ENCODE measurements around the gene RENBP.

RENBP gene

GRCh38 chrX:153931748-153932147 lies 12.7 kb downstream of the RENBP start:
- no peak for DNase-seq

DNA sequence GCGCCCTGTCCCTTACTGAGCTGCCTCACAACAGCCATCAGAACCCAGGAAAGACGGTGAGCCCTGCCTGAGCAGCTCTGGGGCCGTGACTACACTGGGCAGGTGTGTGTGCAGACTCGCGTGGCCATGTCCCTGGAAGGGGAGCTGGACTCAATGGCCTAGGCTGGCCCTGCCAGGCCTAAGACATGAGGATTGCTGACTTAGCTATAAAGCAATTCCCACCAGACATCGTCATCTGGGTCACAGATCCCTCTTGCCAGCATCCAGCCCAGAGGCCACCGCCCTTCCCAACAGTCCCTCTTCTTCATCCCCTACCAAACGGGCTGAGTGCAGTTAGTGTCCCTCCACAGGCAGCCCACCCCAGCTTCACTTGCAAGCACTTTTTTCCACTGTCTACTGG lies 13.3 kb downstream of the RENBP start:
- no peak for DNase-seq

DNA sequence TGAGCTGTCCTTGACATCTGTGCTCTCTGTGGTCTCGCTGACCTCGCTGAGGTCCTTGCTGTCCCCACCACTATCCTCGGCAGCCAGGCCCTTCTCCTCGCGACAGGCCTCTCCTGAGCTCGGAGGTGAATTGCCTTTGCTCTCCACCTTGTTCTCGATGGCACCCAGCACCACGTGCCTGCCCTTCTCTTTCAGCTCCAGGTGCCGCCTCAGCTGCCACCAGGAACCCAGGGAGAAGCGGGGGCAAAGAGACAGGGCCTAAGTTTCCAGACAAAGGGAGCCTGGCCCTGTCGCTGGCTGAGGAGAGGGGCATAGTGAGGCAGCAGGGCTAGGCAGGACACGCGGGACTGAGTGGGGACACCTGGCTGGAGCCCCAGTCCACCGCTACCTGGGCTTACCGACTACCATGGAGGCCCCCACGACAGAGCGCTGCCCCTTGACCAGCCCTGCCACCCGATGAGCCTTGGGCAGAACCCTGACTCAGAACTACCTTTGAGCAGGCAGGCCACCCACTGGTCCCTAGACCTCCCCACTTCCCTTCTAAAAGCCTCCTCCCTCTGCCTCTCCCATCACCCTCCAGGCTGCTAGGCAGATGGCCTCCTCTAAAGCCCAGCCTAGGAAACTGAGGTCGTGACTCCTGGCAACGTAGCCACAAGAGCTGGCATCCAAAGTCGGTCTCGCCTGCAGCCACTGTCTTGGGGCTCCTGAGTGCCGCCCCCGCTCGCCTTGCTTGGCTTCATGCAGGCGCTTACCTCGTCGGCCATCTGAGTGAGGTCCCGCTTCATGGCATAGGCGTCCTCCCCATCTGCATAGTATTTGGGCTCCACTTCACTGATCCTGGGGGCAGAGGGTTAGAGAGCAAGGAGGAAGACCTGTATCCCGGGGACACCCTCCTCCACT lies 14.2 kb downstream of the RENBP start:
- DNase-seq = no peak

DNA sequence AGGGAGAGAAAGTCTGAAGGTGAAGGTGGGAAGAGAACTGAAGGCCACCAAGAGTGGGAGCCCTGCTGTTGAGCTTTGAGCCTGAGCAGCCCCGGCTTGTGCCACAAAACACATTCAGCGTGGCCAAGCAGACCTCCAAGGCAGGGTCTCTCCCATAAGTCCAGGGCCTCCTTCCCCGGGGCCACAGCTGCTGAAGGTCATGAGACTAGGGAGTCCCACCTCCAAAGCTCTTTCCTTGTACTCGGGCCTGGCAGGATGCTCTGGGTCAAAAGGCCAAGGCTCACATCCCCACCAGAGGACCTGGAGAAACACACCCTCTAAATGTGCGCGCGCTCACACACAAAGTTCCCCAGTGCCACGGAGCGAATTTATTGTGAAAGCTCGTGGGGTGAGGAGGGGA lies 14.9 kb downstream of the RENBP start:
- DNase-seq = no peak

GRCh38 chrX:153928846-153929245 lies 15.6 kb downstream of the RENBP start:
- no peak for DNase-seq

DNA sequence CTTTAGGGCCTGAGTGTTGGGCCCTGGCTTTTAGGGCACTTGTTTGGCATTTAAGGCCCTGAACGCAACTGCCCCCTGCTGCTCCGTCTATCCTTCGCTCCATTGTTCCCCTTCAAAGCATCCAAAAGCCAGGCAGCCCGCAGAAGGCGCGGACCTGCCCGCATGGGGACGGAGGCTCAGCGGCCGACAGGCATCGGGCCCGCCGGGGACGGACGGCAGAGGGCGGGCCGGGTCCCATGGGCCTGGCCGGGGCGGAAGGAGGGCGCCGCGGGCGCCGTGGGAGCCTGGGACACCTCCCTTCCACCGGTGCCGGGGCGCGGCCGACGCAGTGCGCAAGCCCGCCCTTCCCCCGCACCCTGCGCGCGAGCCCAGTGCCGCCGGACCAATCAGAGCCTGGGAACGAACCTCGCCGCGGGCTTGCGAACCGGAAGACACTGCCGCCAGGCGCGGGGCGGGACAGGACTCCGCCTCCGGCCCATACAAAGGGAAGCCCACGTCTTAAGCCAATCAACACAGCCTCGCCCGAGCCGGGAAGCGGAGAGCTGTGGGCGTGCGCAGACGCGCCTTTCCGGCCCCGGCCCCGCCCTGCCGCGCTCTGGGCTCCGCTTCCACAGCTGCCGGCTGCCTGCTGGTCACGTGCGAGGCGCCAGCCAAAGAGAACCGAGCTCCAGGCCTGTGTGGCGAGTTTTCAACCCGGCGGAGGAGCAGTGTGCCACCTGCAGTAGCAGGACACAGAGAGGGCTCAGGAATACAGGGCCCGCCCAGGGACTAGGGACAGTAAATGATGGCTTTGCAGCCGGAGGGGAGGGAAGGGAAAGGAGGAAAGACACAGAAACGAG lies 16.3 kb downstream of the RENBP start:
- peak; percentile 97 for DNase-seq

DNA sequence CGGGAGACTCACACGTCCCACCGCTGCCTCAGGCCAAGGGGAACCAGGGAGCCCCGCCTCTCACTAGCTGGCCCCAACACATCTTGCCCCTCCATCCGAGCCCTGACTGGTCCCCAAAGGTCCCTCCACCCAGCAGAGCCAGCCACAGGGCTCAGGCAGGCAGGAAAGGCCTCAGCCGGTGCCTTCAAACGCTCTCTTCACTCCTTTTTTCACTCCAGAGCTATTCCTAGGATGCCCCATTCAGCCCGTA lies 16.8 kb downstream of the RENBP start:
- no peak for DNase-seq

DNA sequence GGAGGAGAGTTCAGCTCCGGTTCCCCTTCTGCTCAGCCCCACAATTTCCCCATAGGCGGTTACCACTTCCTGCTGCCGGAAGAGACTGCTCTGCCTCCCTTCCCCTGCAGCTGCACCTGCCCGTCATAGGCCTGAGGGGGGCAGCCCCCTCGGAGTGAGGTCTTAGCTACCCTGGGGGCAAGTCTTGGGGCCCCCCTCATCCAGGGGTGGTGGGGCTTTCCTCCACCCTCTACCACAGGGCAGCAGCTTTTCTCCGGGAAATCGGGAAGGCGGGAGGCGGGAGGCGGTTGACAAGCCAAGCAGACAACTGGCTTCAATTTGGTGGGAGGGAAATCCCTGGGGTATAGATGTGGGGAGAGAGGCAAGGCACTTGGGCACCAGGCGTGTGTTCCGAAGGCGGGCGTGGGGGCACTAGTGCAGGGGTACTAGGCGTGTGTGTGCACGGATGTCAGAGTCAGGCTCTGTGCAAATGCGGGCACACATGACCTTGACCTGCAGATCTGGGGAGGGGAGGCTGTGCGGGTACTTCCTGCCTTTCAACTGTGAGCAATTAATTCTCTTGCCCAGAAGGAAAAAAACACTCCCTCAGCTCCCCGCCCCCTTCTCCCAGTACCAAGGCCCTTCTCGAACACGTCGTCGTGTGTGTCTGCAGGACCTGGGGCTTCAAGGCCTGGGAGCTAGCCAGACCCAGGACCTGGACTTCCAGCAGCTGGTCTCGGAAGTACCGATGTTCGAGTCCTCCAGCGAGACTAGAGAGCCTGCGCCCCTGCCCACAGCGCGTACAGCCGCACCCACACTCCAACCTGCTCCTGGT lies 17.4 kb downstream of the RENBP start:
- DNase-seq = peak; percentile 35

- DNase-seq = no peak
Measured at GRCh38 chrX:153926552-153926857, 17.9 kb downstream of the RENBP start.

GRCh38 chrX:153925739-153926551 lies 18.5 kb downstream of the RENBP start, which contains the start of gene ARHGAP4:
Gene ARHGAP4, minus strand, starts transcription at chrX:153926264. Its CDS starts 62 bp downstream, at chrX:153926202.
- no peak for DNase-seq

- DNase-seq = no peak
Measured at GRCh38 chrX:153925387-153925738, 19.1 kb downstream of the RENBP start.

DNA sequence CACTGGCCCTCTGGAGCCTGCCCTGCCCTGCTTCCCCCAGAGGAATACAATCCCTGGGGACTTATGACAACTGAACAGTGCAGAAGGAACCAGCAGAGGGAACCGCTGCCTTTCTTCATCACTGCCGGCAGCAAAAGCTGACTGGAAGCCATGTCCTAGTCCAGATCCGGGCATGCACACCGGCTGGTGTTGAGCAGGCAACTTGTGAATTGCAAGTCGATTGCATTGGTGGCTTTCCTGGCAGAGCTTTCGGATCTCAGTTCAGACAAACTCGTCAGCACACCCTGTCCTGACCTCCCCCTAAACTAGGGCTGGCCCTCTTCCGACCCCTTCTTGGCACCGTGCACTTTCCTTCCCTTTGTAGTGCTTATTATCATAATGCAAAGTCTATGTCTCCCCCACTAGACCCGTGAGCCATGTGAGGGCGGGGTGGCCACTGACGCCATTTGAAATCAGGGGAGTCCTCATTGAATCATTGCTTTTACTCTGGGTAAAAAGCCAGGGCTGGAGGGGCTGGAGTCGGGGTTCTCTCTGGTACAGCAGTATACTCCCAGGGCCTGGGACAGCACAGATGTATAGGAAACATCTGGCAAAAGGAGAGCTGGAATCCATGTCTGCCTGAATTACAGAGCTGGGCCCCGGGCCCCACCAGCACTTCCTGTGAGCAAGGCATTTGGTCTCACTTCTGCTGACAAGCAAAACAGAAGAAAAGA lies 20.1 kb downstream of the RENBP start:
- DNase-seq = peak; percentile 41

DNA sequence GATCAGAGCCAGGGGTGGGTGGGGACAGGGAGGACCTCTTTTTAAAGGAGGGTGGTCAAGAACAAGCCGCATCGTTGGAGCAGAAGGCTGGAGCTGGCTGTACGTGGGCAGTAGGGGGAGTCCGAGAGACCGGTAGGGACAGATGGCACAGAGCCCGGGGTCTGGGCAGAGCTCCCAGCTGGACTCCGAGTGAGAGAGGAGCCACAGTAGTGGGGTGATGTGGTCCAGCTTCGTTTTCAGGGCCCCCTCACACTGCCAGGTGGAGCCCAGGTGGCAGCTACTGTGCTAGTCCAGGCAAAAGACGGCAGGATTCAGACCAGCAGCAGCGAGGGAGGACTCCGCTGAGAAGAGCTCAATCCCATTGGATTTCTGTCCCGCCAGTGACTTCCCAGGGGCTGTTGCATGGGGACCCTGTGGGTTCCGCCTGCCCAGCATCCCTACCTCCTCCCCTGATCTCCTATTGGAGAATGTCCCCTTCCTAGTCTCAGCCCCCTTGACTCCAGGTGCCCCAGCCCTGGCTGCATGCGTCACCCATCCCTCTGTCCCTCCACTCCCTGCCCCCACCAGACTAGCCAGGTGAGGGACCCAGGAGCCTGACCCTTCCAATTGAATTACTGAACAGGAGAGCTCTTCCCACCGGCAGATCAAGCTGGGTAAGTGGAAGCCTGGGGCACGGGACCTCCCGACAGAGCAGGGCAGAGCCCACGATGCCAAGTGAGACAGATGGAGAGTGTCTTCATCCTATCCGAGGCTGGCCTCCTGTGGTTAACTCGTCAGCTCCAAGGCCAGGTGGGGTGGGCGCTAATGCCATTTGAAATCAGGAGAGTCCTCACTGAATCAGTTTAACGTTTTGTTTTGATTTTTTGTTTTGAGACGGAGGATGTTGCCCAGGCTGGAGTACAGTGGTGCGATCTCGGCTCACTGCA lies 21.2 kb downstream of the RENBP start:
- peak; percentile 28 for DNase-seq

DNA sequence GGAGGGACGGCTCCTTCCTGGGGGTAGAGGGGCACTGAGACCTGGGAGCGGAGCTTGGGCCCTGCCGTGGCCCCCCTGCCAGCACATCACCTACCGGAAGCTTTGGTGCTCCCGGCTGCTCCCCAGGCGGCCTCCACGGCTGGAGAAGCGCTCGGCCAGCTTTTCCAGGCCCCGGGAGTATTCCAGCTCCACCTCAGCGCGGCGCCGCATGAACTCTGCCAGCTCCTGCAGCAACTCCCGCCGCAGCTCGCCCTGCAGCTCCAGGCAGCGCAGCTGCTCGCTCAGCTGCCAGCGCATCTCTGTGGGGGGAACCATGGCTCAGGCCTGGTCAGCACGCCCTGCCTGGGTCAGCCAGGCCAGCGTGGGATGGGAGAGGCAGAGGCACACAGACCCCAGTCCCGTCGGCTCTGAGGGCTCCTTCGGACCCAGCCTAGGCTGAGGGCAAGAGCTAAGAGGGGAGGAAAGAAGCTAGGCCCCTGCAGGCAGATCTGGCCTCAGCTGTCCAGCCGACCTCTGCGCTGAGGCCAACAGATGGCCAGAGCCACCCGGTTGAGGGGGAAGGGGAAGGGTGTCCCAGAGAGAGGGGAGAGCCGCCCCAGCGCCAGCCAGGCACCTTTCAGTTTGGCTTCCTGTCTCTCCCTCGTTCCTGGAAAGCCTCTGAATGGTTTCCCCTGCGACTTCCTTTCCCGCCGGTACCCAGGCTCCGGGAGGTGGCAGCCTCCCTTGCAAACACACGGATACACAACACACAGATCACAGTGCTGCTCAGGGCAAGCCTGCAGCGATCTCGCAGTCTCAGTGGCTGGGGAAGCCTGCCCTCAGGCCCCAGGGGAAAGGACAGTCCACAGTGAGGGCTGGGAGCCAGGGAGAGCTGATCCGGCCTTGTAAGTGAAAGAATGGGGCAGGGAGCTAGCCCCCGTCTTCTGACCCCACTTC lies 22.7 kb downstream of the RENBP start:
- peak; percentile 14 for DNase-seq

GRCh38 chrX:153921070-153921469 lies 23.4 kb downstream of the RENBP start:
- DNase-seq = no peak

DNA sequence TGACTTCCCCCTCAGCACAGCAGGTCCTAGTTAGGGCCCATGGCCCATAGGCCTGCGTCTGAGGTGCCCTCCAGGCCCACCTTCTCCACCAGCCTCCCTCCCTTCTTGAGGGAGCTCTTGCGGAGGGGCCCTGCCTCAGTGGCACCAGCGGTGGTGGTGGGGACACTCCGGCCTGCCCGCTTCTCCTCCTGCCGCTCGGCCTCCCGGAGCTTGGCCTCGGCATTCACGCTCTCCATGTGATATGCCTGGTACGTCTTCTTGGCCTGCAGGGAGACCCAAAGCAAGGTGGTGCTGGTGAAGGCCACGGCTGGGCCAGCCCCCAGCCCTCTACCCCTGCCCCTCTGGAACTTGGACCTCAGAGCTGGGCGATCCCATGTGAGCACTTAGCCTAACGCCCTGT lies 23.9 kb downstream of the RENBP start:
- no peak for DNase-seq

DNA sequence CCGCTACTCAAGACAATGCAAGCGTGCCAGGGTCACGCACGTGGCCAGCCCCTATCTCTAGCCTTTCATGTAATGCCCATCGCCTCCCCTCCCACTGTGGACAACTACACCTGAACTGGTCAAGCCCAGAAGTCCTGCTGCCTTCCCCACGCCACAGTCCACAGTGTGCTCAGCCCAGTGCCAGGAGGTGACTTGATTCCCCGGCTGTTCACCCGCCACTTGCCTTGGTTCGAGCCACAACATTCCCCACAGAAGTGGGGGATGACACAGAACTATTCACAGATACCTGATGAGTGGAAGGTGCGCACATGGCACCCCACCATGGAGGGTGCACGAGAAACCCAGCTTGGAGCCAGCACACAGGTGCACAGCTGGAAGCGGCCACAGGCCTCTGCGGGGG lies 25.2 kb downstream of the RENBP start:
- DNase-seq = no peak

DNA sequence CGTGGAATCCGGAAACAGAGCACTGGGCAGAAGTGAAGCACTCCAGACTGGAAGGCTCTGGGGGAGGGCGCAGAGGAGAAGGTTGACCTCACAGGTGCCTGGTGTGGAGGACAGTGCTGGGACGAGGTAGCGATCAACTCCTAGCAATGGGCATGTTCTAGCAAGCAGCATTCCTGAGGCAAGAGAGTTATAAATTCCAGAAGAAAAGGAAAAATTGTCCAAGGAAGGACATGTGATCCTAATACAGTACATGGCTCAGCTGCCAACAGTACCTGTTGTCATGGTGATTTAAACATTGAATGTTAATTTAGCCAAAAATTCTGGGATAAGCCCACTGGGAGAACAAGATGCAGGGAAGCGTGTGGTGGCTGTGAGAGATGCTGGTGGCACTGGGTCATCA lies 26.6 kb downstream of the RENBP start:
- DNase-seq = no peak

GRCh38 chrX:153913701-153914100 lies 30.7 kb downstream of the RENBP start:
- DNase-seq = no peak

- DNase-seq = no peak
Measured at GRCh38 chrX:153913211-153913610, 31.2 kb downstream of the RENBP start.

All from fibroblast of skin of right biceps (primary cell).